HG02763 (cell line): ENCODE measurements around the gene PANK4.
"Not testable (repeated sequence)": the region's sequence is repeated elsewhere in the genome, so short reads cannot be mapped to it uniquely, and the experiment has no call there.

ENCODE experiments used
- ATAC-seq: cut with Tn5 transposase; IDR thresholded peaks from one replicate; pipeline ENCODE4 v1.9.1; 2021; ENCODE audit warnings: mild to moderate bottlenecking, moderate library complexity; ENCODE audit not compliant: unreplicated experiment

Gene PANK4

DNA sequence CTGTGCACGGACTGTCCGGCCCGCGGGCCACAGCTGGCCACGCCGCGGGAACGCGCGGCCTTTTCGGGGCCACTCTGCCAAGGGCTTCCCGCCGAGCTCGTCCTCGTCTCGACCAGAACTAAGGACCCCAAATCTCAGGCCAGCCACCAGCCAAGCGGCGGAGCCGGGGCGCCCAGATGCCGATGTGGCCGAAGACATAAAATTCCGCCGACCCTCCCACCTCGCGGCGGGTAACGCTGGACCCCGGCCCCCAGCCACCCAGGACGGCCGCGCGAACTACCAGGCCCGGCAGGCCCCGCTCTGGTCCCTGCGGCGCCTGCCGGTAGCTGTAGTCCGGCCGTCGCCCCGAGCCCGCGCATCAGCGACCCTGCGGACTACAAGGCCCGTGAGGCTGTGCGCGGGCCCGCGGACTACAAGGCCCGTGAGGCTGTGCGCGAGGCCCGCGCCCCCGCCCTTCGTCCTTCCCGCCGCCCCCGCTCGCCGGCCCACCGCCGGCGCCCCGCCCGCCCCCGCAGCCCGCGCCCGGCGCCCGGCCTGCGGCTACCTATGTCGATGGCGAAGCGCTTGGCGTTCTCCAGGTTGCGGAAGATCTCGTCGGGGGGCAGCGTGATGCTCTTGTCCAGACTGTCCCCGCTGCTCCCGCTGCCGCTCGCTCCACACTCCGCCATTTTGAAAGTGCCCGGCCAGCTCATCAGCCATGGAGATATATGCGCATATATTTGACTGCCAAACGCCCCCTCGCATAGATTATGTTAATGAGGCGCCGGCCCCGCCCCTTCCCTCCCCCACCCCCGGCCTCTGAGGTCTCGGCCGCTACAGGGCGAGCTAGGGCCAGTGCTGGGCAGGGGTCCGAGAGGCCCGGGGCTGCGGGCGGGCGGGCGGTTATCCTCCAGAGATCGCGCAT, at the start of gene PANK4:
Gene PANK4, minus strand, starts transcription at position 677 of the 904 bp plus-strand sequence. Its CDS starts 9 bp downstream, at position 668.
- peak; percentile 83 for ATAC-seq

DNA sequence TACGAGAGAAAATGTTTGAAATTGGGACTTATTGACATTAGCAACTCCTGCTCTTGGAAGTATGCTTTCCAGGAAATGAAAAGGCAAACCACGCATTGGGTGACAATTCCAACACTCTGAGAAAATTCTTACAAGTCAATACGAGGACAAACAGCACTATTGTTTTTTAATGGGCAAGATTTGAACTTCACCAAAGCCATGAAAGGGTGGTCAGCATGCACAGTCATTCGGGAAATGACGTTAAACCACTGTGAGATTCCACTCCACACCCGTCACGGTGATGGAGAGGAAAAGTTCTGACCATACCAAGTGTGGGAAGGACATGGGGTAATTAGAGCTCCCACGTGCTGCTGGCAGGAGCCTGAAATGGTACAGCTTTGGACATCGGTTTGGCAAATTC, 48.0 kb upstream of the PANK4 start:
- ATAC-seq = no peak

DNA sequence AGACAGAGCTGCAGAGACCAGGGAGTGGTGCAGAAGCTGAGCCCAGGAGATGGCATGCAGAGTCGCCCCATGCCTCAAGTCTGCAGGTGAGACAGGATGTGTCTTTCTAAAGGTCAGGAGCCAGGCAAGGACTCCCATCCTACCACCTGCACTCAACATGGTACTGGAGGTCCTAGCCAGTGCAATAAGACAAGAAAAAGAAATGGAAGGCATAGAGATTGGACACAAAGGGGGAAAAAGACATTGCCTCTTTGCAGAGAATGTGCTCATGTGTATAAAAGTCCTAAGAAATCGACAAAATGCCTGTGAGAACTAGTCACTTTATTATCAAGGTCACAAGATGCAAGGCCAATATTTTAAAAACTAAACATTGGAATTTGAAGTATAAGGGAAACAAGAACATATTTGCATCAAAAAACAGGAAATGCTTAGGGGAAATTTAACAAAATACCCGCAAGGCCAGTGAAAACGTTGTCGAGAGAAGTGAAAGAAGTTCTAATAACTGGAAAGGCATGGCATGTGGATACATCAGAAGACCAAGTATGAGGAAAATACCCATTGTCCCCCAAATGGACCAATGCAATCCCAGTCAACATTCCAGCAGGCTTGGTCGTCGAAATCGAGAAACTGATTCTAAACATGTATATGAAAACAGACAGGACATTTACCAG, 47.0 kb upstream of the PANK4 start:
- no peak for ATAC-seq

DNA sequence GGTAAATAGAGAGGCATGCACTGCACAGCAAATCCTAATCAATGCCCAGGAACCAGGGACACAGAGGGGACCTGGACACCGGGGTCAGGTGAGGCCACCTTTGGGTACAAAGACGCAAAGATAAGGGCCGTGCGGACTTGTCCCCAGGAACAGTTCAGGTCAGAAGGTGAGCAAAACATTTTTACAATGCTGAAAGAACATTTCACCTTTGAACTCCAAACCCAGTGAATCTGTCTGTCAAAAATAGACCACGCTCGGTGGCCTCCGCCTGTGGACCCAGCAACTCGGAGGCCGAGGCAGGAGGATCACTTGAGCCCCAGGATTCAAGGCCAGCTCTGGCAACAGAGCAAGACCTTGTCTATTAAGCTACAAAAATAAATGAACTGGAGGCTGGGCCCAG, 45.0 kb upstream of the PANK4 start:
- no peak for ATAC-seq

DNA sequence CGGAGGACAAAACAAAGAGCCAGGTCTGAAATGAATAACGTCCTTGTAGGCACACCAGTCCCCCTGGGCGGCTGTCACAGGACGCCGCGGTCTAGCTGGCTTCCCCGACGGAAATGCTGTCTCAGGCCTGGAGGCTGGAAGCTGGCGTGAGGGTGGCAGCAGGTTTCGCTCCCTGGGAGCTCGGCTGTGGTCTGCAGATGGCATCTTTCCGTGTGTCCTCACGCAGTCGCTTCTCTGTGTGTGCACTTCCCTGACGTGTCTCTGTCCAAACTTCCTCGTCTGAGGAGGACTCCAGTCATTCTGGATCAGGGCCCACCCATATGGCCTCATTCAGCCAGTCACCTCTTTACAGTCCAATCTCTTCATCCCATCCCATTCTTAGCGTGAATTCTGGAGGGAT, 43.9 kb upstream of the PANK4 start:
- no peak for ATAC-seq

DNA sequence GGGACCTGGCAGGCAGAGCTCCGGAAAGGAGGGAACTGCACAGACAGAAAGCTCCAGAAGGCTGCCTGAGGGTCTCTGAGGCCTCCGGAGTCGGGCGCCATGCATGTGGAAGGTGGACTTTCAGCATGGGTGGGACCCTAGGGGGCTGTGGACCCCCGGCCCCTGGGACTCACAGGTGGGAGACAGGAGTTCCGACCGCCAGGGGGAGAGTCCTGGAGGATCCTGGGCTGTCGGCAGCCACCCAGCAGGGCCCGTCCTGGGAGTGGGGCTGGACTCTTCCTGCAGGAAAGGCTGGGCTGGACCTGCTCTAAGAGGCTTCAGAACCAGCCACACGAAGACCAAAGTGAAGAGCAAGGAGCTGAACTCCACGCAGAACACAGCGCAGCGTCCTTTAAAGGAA, 43.3 kb upstream of the PANK4 start:
- ATAC-seq = not testable (repeated sequence)

DNA sequence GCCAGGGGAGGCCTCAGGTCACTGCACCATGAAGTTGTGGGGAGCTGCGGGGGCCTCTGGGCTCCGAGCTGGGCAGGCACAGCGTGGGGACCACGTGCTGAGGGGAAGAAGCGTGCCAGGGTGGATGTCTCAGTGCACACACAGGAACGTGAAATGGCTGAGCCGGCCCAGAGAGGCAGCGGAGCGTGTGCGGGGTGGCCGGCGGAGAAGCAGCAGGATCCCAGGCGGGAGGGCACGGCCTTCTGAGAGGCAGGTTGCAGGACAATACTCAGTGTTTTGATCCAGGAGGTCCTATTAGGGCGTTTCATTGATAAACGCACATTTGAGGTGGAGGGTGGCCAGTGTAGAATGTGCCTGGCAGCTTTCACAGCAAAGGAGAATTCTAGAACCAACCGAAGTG, 42.7 kb upstream of the PANK4 start:
- no peak for ATAC-seq

DNA sequence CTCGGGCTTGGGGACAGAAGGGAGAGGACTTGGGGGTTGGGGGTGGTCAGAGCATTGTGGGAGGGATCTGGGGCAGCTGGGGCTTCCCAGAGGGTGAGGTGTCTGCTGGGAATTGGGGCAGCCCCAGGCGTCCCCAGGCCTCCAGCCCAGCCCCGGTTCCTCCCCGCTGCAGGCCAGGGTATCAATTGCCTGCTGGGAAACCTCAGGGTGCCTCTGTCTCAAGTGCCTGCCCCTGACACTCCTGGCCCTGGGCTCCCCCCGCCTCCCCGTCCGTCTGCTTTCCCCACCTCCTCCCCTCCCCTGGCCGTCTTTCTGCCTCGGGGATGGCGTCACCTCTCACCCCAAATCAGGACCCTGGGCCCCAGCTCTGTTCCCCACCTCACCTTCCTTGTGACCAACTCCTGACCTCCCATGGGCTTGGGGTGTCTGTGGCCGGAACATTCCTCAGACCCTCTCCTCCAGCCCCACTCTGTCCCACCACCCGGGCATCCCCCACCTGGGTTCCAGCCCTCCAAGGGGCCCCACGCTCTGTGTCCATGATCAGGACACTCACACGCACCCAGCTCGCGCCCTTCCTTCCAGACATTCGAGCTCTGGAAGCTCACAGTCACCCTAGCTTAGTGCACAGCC, 41.9 kb upstream of the PANK4 start:
- not testable (repeated sequence) for ATAC-seq

DNA sequence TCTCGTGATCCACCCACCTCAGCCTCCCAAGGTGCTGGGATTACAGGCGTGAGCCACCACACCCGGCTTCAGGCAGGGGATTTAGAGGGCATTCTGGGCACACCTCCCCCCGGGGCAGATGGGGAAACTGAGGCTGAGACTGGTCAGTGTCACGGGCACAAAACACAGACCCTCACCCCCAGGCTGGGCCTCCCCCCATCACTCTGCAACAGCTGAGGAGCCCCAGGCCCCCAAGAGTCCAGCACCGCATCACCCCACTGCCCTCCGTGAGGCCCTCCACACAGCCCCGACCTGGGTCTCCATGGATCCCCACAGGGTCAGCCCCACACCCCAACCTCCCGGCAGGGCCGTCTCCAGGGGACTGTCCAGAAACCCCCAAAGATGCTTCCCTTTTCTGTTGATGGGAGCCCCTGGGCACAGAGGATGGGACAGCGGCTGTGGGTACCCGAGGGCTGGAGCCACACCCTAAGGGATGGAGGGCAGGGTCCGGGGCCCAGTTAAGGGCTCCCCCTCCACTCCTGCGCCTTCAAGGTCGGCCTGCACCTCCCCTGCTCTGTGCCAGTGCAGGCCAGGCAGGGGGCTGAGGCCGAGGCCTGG, 40.8 kb upstream of the PANK4 start:
- no peak for ATAC-seq

DNA sequence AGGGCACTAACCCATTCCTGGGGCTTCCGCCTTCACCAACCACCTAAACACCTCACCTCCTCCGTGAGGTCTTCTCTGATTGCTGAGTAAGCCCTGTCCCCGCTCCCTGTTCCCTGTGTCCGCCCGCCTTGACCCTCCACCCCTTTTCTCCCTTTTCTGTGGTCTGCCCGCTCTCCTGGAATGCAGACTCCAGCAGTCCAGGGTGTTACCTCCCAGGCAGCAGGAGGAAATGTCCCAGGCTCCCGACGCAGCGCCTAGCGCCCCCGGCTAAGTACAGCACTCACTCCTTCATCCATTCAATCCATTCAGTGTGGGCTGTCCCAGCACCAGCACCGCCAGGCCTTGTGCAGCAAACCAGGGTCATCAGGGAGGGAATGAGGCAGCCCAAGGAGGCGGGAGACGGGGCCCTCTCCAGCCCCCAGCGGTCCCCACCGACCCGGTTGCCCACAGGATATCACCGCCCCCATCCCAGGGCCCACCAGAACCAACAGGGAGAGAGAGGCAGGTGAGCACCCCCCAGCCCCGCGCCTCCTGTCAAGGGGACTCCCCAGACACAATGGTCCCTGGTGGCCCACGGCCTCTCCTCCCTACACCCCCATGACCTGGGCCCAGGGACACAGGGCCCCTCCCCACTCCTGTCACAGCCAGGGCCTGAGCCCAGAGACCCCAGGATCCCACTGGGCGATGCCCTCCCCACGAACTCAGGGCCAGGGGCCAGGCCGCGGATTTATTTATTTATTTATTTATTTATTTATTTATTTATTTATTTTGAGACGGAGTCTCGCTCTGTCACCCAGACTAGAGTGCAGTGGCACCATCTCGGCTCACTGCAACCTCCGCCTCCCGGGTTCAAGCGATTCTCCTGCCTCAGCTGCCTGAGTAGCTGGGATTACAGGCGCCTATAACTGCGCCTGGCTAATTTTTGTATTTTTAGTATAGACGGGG, 40.0 kb upstream of the PANK4 start:
- ATAC-seq = no peak

DNA sequence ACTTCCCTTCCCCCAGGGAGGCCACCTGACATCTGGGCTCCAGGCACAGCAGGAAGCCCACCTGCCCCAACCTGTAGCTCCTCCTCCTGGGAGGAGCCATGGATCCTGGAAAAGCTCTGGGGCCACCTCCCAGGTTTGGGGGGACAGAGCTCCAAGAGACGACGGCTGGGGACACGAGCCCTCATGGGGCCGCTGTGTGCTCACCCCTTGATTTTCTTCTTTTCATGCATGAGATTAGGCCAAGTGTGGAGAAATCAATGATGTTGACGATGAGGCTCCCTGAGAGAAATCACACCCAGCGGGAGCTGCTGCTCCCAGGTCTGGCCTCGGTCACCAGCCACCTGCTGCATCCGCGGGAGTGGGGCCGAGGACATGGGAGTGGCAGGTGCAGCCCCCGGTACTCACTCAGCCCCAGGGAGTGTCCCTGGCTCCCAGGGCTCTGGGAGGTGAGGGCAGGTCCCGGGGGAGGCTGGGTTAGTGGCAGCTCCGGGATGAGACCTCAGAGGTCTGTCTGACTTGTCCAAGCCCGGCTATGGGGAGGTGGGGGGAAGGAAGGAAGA, 38.5 kb upstream of the PANK4 start:
- ATAC-seq = no peak

DNA sequence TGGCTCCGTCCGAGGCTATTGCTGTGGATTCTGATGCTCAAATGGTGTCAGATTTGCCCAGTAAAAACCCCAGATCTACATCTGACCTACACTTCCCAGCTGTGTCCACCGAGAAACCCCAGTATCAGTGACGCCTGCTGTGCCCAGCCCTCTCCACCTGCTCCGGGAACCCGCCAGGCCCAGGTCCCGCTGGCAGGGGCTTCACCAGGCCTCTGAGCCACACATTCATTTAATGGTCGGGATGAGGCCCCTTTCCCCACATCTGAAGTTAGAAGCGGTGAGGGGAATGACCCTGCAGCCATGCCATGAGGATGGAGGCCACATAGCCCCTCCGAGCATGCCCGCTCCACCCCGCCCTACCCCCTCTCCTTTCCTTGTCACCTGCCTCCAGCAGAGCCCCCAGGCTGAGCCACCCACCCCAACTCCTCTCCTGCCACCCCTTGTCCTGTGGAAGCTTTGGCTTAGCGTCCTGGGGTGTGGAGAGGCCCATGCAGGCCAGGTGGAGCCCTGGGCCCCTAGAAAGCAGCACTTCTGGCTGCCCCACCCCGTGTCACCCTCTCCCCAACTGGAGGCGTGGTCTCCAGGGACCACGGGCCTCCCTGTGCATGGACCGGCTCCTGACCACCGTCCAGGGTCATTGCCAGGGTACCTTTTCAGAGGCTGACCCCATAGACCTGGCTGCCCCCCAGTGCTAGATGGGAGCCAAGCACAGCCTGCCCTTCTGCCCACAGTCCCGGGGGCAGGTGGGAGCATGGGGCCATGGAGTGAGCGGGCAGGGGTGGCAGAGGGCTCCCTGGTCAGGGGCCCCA, 37.8 kb upstream of the PANK4 start:
- ATAC-seq = no peak

DNA sequence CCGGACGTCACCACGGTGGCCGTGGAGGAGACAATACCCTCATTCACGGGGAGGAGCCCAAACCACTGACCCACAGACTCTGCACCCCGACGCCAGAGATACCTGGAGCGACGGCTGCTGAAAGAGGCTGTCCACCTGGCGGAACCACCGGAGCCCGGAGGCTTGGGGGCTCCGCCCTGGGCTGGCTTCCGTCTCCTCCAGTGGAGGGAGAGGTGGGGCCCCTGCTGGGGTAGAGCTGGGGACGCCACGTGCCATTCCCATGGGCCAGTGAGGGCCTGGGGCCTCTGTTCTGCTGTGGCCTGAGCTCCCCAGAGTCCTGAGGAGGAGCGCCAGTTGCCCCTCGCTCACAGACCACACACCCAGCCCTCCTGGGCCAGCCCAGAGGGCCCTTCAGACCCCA, 36.8 kb upstream of the PANK4 start:
- no peak for ATAC-seq

DNA sequence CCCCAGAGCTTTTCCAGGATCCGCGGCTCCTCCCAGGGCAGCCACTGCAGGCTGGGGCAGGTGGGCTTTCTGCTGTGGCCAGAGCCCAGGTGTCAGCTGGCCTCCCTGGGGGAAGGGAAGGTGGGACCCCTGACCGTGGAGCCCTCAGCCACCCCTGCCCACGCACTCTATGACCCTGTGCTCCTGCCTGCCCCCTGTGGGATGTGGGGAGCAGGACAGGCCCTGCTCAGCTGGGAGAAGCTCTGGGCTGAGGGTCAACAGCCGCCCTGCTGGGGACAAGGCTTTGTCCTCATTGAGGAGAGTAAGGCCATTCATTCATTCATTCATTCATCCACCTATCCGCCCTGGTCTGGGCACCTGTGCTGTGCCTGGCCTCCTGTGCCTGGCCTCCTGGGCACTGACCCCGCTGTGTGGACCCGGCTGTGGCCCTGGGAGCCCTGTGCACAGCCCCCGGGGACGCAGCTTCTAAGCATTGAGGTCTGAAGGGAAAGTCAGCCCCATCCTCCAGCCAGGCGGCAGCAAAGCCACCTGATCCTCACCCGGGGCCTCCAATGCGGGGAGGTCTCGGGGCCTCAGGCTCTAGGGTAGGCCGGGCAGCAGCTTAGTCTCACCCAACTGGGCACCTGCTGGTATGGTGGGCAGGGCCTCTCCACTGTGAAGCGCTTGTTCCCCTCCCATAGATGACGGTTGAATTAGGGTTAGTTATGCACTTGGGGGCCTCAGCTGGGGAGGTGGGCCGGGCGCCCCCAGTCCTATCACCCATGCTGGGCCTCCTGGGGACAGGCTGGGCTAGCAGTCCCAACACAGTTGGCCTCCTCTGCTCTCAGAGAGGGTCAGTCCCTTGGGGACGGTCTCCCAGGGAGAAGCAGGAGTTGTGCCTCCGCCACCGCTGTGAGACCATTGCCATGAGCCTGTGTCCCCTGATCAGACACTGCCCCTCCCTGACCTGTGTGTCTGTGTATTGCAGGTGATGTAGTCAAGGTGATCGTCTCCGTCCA, 35.8 kb upstream of the PANK4 start:
- ATAC-seq = no peak

DNA sequence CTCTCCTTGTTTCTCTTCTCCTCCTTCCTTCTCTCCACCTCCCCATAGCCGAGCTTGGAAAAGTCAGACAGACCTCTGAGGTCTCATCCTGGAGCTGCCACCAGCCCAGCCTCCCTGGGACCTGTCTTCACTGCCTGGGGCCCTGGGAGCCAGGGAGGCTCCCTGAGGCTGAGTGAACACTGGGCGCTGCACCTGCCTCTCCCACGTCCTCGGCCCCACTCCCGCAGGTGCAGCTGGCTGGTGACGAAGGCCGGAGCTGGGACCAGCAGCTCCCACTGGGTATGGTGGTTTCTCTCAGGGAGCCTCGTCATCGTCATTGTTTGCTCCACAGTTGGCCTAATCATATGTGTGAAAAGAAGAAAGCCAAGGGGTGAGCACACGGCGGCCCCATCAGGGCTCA, 35.0 kb upstream of the PANK4 start:
- no peak for ATAC-seq

DNA sequence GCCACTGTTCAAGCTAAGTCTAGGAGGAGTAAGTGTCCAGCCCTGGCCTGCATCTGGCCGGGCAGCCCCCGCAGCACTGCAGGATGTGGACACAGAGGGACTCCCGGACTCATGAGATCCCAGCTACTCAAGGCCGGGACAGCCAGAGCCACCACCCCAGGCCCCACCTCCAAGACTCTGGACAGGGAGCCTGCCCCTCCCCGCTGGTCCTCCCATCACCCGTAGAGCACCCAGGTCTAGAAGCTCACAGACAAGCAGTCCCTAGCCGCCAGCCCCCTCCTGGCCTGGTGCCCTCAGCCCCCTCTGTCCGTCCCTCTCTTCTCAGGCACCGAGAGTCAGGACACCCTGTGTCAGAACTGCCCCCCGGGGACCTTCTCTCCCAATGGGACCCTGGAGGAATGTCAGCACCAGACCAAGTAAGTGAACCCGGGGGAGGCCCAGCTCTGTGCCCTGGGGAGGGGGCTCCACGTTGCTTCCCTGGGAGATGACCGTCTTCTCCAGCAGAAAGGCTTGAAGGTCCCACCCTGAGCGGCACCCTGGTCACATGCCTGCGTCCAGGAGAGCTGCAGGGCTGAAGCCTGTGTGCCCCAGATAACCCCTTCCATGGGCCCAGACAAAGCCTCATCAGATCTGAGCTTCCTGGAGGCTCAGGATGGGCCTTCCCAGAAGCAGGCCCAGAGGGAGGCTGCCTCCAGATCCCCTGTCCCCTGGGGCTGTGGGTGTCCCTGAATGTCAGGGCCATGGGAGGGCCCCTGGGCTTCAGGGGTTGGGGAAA, 34.1 kb upstream of the PANK4 start:
- ATAC-seq = no peak
